ENCODE measurements around the gene PSME1. TPM values are rescaled to one million over a fixed set of nuclear protein-coding genes. Genes with fewer than 3 reads are reported as not detected.

Gene PSME1
- total and polyA plus RNA-seq, 2 experiments from 2014 or later, result 61.1 to 215 TPM

DNA sequence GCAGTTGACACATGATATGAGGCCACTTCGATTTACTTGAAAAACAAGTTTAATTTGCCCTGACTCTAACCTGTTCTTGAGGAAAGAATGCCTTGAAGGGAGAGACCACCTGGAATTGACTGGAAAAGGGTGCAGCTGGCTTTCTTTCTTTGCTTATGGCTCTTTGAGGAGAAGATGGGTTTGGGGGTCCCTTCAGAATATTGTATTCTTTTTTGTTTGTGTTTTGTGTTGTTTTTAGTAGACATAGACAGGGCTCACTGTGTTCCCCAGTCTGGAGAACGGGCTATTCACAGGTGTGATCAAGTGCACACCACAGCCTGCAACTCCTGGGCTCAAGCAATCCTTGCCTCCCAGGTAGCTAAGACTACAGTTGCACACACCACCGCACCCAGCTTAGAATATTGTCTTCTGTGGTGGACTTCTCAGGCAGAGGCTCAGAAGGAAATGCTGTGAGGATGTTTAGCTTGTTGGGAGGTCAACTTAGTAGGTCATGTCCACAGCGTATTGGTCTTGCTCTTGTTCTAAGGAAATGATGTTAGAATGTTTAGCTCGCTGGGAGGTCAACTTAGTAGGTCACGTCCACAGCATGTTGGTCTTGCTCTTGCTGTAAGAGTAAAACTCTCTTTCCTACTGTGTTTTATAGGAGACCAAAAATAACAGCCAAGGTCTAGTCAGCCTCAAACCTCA is 19.7 kb upstream of the PSME1 start (continued):
- TF ChIP-seq CREB1 (CRISPR knock-in tag; IDR thresholded peaks at IDR 0.05; ENCODE audit: low read depth) (no peak), ZNF331 (CRISPR knock-in tag; IDR thresholded peaks at IDR 0.05; ENCODE audit: low read depth) (no peak), EZH2 (IDR thresholded peaks at IDR 0.05; ENCODE audit: low read depth, unreplicated experiment) (no peak)

DNA sequence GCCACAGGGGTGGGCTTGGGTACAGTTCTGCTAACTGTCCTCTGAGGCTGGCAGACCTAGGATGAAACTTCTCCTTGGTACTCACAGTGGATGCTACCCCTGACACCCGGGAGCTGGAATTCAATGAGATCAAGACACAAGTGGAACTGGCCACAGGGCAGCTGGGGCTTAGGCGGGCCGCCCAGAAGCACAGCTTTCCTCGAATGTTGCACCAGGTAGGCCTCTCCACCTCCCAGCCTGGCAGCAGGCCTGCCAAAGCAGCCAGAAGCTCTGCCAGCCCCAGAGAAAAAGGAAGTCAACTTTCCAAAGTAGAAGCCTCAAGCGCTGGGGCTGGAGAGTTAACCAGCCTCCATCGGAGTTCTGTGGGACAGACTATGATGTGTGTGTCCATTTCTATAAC is 18.8 kb upstream of the PSME1 start:
- no peak overlapping the region for H3K4me3 ChIP-seq
- peaks cover 3% of the 10 kb centered on the region; the same call in 1 of the 3 replicates for H3K9me3 Mint-ChIP-seq
- H3K4me3 Mint-ChIP-seq, result no peak overlapping the region
- TF ChIP-seq REST (IDR thresholded peaks at IDR 0.05; ENCODE audit: unreplicated experiment) (no peak), EZH2 (IDR thresholded peaks at IDR 0.05; ENCODE audit: low read depth, unreplicated experiment) (no peak), POLR2AphosphoS5 (IDR thresholded peaks at IDR 0.05; ENCODE audit: low read depth) (no peak), ZNF114 (CRISPR knock-in tag; IDR thresholded peaks at IDR 0.05) (no peak), ZNF331 (CRISPR knock-in tag; IDR thresholded peaks at IDR 0.05; ENCODE audit: low read depth) (no peak), JUNB (IDR thresholded peaks at IDR 0.05; ENCODE audit: unreplicated experiment) (no peak), STAT1 (IDR thresholded peaks at IDR 0.05; ENCODE audit: unreplicated experiment) (no peak), ZNF462 (CRISPR knock-in tag; IDR thresholded peaks at IDR 0.05) (no peak), NANOG (IDR thresholded peaks at IDR 0.05; ENCODE audit: borderline replicate concordance) (no peak), CREB1 (CRISPR knock-in tag; IDR thresholded peaks at IDR 0.05; ENCODE audit: low read depth) (no peak)
- TF ChIP-seq, protein P1, sequence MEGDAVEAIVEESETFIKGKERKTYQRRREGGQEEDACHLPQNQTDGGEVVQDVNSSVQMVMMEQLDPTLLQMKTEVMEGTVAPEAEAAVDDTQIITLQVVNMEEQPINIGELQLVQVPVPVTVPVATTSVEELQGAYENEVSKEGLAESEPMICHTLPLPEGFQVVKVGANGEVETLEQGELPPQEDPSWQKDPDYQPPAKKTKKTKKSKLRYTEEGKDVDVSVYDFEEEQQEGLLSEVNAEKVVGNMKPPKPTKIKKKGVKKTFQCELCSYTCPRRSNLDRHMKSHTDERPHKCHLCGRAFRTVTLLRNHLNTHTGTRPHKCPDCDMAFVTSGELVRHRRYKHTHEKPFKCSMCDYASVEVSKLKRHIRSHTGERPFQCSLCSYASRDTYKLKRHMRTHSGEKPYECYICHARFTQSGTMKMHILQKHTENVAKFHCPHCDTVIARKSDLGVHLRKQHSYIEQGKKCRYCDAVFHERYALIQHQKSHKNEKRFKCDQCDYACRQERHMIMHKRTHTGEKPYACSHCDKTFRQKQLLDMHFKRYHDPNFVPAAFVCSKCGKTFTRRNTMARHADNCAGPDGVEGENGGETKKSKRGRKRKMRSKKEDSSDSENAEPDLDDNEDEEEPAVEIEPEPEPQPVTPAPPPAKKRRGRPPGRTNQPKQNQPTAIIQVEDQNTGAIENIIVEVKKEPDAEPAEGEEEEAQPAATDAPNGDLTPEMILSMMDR (conservative IDR thresholded peaks at IDR 0.05; ENCODE audit: low read depth in 2 of 2), result no peak
- TF ChIP-seq, protein P2, sequence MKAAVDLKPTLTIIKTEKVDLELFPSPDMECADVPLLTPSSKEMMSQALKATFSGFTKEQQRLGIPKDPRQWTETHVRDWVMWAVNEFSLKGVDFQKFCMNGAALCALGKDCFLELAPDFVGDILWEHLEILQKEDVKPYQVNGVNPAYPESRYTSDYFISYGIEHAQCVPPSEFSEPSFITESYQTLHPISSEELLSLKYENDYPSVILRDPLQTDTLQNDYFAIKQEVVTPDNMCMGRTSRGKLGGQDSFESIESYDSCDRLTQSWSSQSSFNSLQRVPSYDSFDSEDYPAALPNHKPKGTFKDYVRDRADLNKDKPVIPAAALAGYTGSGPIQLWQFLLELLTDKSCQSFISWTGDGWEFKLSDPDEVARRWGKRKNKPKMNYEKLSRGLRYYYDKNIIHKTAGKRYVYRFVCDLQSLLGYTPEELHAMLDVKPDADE (IDR thresholded peaks at IDR 0.05), result no peak

More for the DNA sequence above, 18.8 kb upstream of the PSME1 start:
- no peaks in the 10 kb centered on the region for H3K9me2 ChIP-seq (ENCODE audit: insufficient read depth)
- H3K27ac ChIP-seq (ENCODE audit: low read depth), result no peak overlapping the region
- peaks cover 6% of the 10 kb centered on the region; the same call in 1 of the 2 replicates for H3F3A ChIP-seq (replicated peaks; ENCODE audit: low read depth)
- no peak overlapping the region for H2AFZ ChIP-seq
- Mint-ChIP-seq H3K27ac (no peak overlapping the region), H3K36me3 (ENCODE audit: low read depth) (peaks cover 42% of the 10 kb centered on the region), H3K27me3 (ENCODE audit: insufficient read depth, low read depth, poor library complexity) (peaks cover 21% of the 10 kb centered on the region), H3K4me1 (peaks cover 16% of the 10 kb centered on the region)
- H4K20me1 ChIP-seq (replicated peaks; ENCODE audit: insufficient read depth), result no peaks in the 10 kb centered on the region; the same call in none of the 2 replicates
- no peaks in the 10 kb centered on the region for H3K27me3 ChIP-seq (ENCODE audit: insufficient read depth)
- peaks cover 6% of the 10 kb centered on the region for H3K4me1 ChIP-seq (ENCODE audit: insufficient read depth)
- peaks cover 11% of the 10 kb centered on the region for H3K79me2 ChIP-seq (replicated peaks; ENCODE audit: insufficient read depth)
- H3K36me3 ChIP-seq (ENCODE audit: insufficient read depth), result peaks cover 16% of the 10 kb centered on the region; the same call in 1 of the 2 replicates
- ATAC-seq (no peak), DNase-seq (ENCODE audit: low spot score) (no peak)
- H3K4me2 ChIP-seq, result no peak overlapping the region
